H9 (cell line): Measurements from ENCODE around the gene LHX1. TPM values are rescaled to one million over a fixed set of nuclear protein-coding genes. Genes with fewer than 3 reads are reported as not detected.

Experiments
- DNase-seq: peaks from one replicate; pipeline ENCODE4 v3.0.0-alpha.2; 2017
- H2AFZ ChIP-seq: one replicate; pipeline ENCODE4 v1.6.1; 2013; ENCODE audit warnings: mild to moderate bottlenecking, low read length, control low read depth, moderate library complexity
- H2AK5ac ChIP-seq: 2 replicates; pipeline ENCODE4 v1.6.1; 2013; ENCODE audit warnings: low read length, control low read depth, mixed read lengths; ENCODE audit not compliant: insufficient read length
- H2BK120ac ChIP-seq: one replicate; pipeline ENCODE4 v1.6.1; 2013; ENCODE audit warnings: low read depth, mild to moderate bottlenecking, low read length, control low read depth, inconsistent platforms; ENCODE audit not compliant: poor library complexity, severe bottlenecking
- H2BK12ac ChIP-seq: 2 replicates; pipeline ENCODE4 v1.6.1; 2013; ENCODE audit warnings: low read length, control low read depth, mixed read lengths, low read depth; ENCODE audit not compliant: insufficient read length
- H2BK15ac ChIP-seq: 2 replicates; pipeline ENCODE4 v1.6.1; 2013; ENCODE audit warnings: low read depth, low read length, control low read depth
- H2BK20ac ChIP-seq: one replicate; pipeline ENCODE4 v1.6.1; 2013; ENCODE audit warnings: low read depth, mild to moderate bottlenecking, low read length, control low read depth, inconsistent platforms; ENCODE audit not compliant: poor library complexity, severe bottlenecking
- H2BK5ac ChIP-seq: 2 replicates; pipeline ENCODE4 v1.6.1; 2013; ENCODE audit warnings: low read length, control low read depth, mixed read lengths; ENCODE audit not compliant: insufficient read length
- H3K14ac ChIP-seq: 2 replicates; pipeline ENCODE4 v1.6.1; 2013; ENCODE audit warnings: low read length, control low read depth; ENCODE audit not compliant: insufficient read depth
- H3K18ac ChIP-seq: 2 replicates; pipeline ENCODE4 v1.6.1; 2013; ENCODE audit warnings: low read depth, mild to moderate bottlenecking, mixed read lengths, low read length, control low read depth; ENCODE audit not compliant: insufficient read length
- H3K23ac ChIP-seq: 2 replicates; pipeline ENCODE4 v1.6.1; 2013; ENCODE audit warnings: low read length, control low read depth, mixed read lengths, low read depth; ENCODE audit not compliant: insufficient read length
- H3K23me2 ChIP-seq: 2 replicates; pipeline ENCODE4 v1.6.1; 2013; ENCODE audit warnings: low read depth, mild to moderate bottlenecking, mixed read lengths, low read length, control low read depth; ENCODE audit not compliant: insufficient read length, poor library complexity, severe bottlenecking
- H3K27ac ChIP-seq: 2 replicates; pipeline ENCODE4 v1.5.1; 2013; ENCODE audit warnings: low read length, control low read depth, mixed read lengths, low read depth; ENCODE audit not compliant: insufficient read length
- H3K27me3 ChIP-seq: 2 replicates; pipeline ENCODE4 v1.6.1; 2013; ENCODE audit warnings: low read length, control low read depth, inconsistent platforms; ENCODE audit not compliant: insufficient read depth
- H3K4ac ChIP-seq: 2 replicates; pipeline ENCODE4 v1.6.1; 2013; ENCODE audit warnings: low read depth, mild to moderate bottlenecking, control low read depth, inconsistent platforms, low read length, moderate library complexity
- H3K4me1 ChIP-seq: 2 replicates; pipeline ENCODE4 v1.6.1; 2013; ENCODE audit warnings: low read length, control low read depth, inconsistent platforms; ENCODE audit not compliant: insufficient read depth
- H3K4me2 ChIP-seq: 2 replicates; pipeline ENCODE4 v1.6.1; 2013; ENCODE audit warnings: low read length, control low read depth, mixed read lengths; ENCODE audit not compliant: insufficient read length, insufficient read depth
- H3K56ac ChIP-seq: 2 replicates; pipeline ENCODE4 v1.6.1; 2013; ENCODE audit warnings: low read depth, mild to moderate bottlenecking, mixed read lengths, low read length, control low read depth; ENCODE audit not compliant: insufficient read length
- H3K79me1 ChIP-seq: 2 replicates; pipeline ENCODE4 v1.6.1; 2013; ENCODE audit warnings: low read depth, mild to moderate bottlenecking, moderate library complexity, low read length, control low read depth, inconsistent platforms; ENCODE audit not compliant: insufficient read depth, poor library complexity, severe bottlenecking
- H3K79me2 ChIP-seq: 2 replicates; pipeline ENCODE4 v1.6.1; 2013; ENCODE audit warnings: low read length, control low read depth, inconsistent platforms; ENCODE audit not compliant: insufficient read depth
- H3K9ac ChIP-seq: 2 replicates; pipeline ENCODE4 v1.6.1; 2013; ENCODE audit warnings: low read length, control low read depth, mixed read lengths; ENCODE audit not compliant: insufficient read length; ENCODE audit errors: extremely low read depth
- H3K9me3 ChIP-seq: one replicate; pipeline ENCODE4 v1.6.1; 2013; ENCODE audit warnings: low read depth, low read length, inconsistent platforms; ENCODE audit not compliant: control insufficient read depth
- H3T11ph ChIP-seq: one replicate; pipeline ENCODE4 v1.6.1; 2013; ENCODE audit warnings: mild to moderate bottlenecking, low read length, control low read depth, inconsistent platforms
- H4K20me1 ChIP-seq: one replicate; pipeline ENCODE4 v1.6.1; 2013; ENCODE audit not compliant: control insufficient read depth, insufficient read length, insufficient read depth
- H4K5ac ChIP-seq: 2 replicates; pipeline ENCODE4 v1.6.1; 2013; ENCODE audit warnings: low read depth, mild to moderate bottlenecking, mixed read lengths, low read length, control low read depth; ENCODE audit not compliant: insufficient read length
- H4K8ac ChIP-seq: replicated peaks from 2 replicates; pipeline ENCODE4 v1.6.1; 2013; ENCODE audit warnings: low read length, control low read depth, mixed read lengths, low read depth; ENCODE audit not compliant: insufficient read length
- H4K91ac ChIP-seq: 2 replicates; pipeline ENCODE4 v1.6.1; 2013; ENCODE audit warnings: low read depth, mild to moderate bottlenecking, moderate library complexity, mixed read lengths, low read length, control low read depth; ENCODE audit not compliant: insufficient read length
- H3K27ac Mint-ChIP-seq, 3 experiments: 2 replicates in 2 of 3; 3 replicates in 1 of 3; pipeline ENCODE4 v1.8.0; 2020 to 2021; ENCODE audit warnings: mixed read lengths in 3 of 3, mild to moderate bottlenecking in 1 of 3, moderate library complexity in 1 of 3
- H3K27me3 Mint-ChIP-seq: 2 replicates; pipeline ENCODE4 v1.8.0; 2021; ENCODE audit warnings: low read depth, mild to moderate bottlenecking, moderate library complexity, mixed read lengths
- H3K36me3 Mint-ChIP-seq, 3 experiments: 2 replicates in 2 of 3; 3 replicates in 1 of 3; pipeline ENCODE4 v1.8.0; 2020 to 2021; ENCODE audit warnings: low read depth in 3 of 3, mixed read lengths in 3 of 3; ENCODE audit not compliant: insufficient read depth in 1 of 3
- H3K4me1 Mint-ChIP-seq, 2 experiments: 2 replicates each; pipeline ENCODE4 v1.8.0; 2020; ENCODE audit warnings: mixed read lengths in 2 of 2
- H3K4me3 Mint-ChIP-seq, 2 experiments: 2 replicates in 1 of 2; 3 replicates in 1 of 2; pipeline ENCODE4 v1.8.0; 2020 to 2021; ENCODE audit warnings: mild to moderate bottlenecking in 2 of 2, mixed read lengths in 2 of 2, moderate library complexity in 1 of 2
- H3K9me3 Mint-ChIP-seq, 2 experiments: 2 replicates in 1 of 2; 3 replicates in 1 of 2; pipeline ENCODE4 v1.8.0; 2020; ENCODE audit warnings: mild to moderate bottlenecking in 2 of 2, mixed read lengths in 2 of 2, moderate library complexity in 1 of 2
- CTCF ChIP-seq: fragments of 200-600 bp; sonication (generic); conservative IDR thresholded peaks from 3 replicates; pipeline ENCODE4 v1.8.0; 2021; ENCODE audit warnings: antibody characterized with exemption, mild to moderate bottlenecking
- WGBS: extraction: QIAGEN DNeasy Blood & Tissue Kit; methylation state at CpG from one replicate; pipeline ENCODE4 v1.1.7; 2013; ENCODE audit warnings: missing lambda C conversion rate, low lambda C conversion rate, mixed read lengths; ENCODE audit not compliant: insufficient read length; ENCODE audit errors: extremely low coverage; 5-methylcytosine and 5-hydroxymethylcytosine counted together
- total RNA-seq: library from RNA; stranded (reverse); gene quantifications from 2 replicates; pipeline ENCODE4 v1.2.1, GENCODE V29; 2021

LHX1 gene
- total RNA-seq, 1 experiment from 2014 or later, result 0.22 TPM

- Histone ChIP-seq H3K4me2 (no peak overlapping the region), H2BK20ac (no peak overlapping the region), H3K14ac (no peak overlapping the region), H2BK120ac (no peak overlapping the region), H3K56ac (no peak overlapping the region), H3K23me2 (peaks cover 11% of the 10 kb centered on the region), H3K4ac (no peak overlapping the region), H2AFZ (no peak overlapping the region), H3K23ac (no peak overlapping the region), H4K20me1 (no peaks in the 10 kb centered on the region), H2BK12ac (no peak overlapping the region), H3K4me1 (no peaks in the 10 kb centered on the region; the same call in 1 of the 2 replicates), H3K27me3 (peaks cover 21% of the 10 kb centered on the region), H2AK5ac (no peak overlapping the region), H3K79me1 (no peaks in the 10 kb centered on the region), H3T11ph (no peak overlapping the region), H3K27ac (no peak overlapping the region), H2BK5ac (no peak overlapping the region), H4K5ac (no peak overlapping the region), H3K18ac (no peak overlapping the region), H2BK15ac (no peak overlapping the region), H3K9ac (no peak overlapping the region), H4K8ac (no peak overlapping the region), H3K9me3 (no peaks in the 10 kb centered on the region), H4K91ac (no peak overlapping the region), H3K79me2 (peaks cover 2% of the 10 kb centered on the region; the same call in 1 of the 2 replicates)
- DNase-seq, result no peak
- peaks cover 27 to 36% of the 10 kb centered on the region in 2 experiments for H3K4me1 Mint-ChIP-seq
- no peak for TF ChIP-seq CTCF
- peak overlapping the region in 1 of 2 experiments; percentile 8; a peak in 1 of 5 replicates for H3K4me3 Mint-ChIP-seq
- H3K36me3 Mint-ChIP-seq, result peaks cover 15 to 67% (median 55%) of the 10 kb centered on the region in 3 experiments
- H3K27me3 Mint-ChIP-seq, result peaks cover 33% of the 10 kb centered on the region
- no peaks in the 10 kb centered on the region for H3K9me3 Mint-ChIP-seq
- WGBS, result no CpG with 5 or more reads among the region's 5 CpGs
- H3K27ac Mint-ChIP-seq, result no peak overlapping the region
These were observed 14.0 kb downstream of the LHX1 start for GRCh38 chr17:36951084-36951789.
